NOMO-1 treated with DMSO at 0.1 percent for 48 hours (cell line): ENCODE measurements around the gene RGS14.
"Not testable (repeated sequence)": the region's sequence is repeated elsewhere in the genome, so short reads cannot be mapped to it uniquely, and the experiment has no call there.

Experiments
- DNase-seq: peaks from one replicate; lab custom pipeline; 2025; ENCODE audit not compliant: unreplicated experiment; lab: John Stamatoyannopoulos, UW

The RGS14 gene

GRCh38 chr5:177399997-177400868, 42.5 kb downstream of the RGS14 start, which contains the start of gene PFN3:
Gene PFN3, minus strand, starts transcription at chr5:177400661. Its CDS starts 85 bp downstream, at chr5:177400576.
- DNase-seq = no peak

GRCh38 chr5:177402271-177403043, 44.7 kb downstream of the RGS14 start:
- peak; percentile 34 for DNase-seq

- no peak for DNase-seq
Observed at GRCh38 chr5:177403102-177403791, 45.5 kb downstream of the RGS14 start.

GRCh38 chr5:177403792-177404640, 46.3 kb downstream of the RGS14 start:
- peak; percentile 87 for DNase-seq

- DNase-seq = no peak
Observed at GRCh38 chr5:177404641-177405179, 47.0 kb downstream of the RGS14 start.

- DNase-seq = no peak
Observed at GRCh38 chr5:177405312-177405711, 47.6 kb downstream of the RGS14 start.

GRCh38 chr5:177405805-177406204, 48.1 kb downstream of the RGS14 start:
- DNase-seq = peak; percentile 89

- no peak for DNase-seq
Observed at GRCh38 chr5:177409043-177409801, 51.5 kb downstream of the RGS14 start, which contains the start of gene F12. Gene F12, minus strand, starts transcription at chr5:177409564. Its CDS starts 37 bp downstream, at chr5:177409527.

GRCh38 chr5:177410575-177410974, 52.9 kb downstream of the RGS14 start:
- DNase-seq = peak; percentile 44

GRCh38 chr5:177412603-177413233, 55.0 kb downstream of the RGS14 start:
- no peak for DNase-seq

GRCh38 chr5:177414481-177414880, 56.8 kb downstream of the RGS14 start:
- DNase-seq = no peak

- DNase-seq = not testable (repeated sequence)
Observed at GRCh38 chr5:177417081-177417480, 59.4 kb downstream of the RGS14 start.

- DNase-seq = no peak
Observed at GRCh38 chr5:177419046-177419445, 61.3 kb downstream of the RGS14 start.

- not testable (repeated sequence) for DNase-seq
Observed at GRCh38 chr5:177420472-177420871, 62.7 kb downstream of the RGS14 start.

GRCh38 chr5:177421062-177421798, 63.5 kb downstream of the RGS14 start:
- no peak for DNase-seq
